CD4-positive, alpha-beta T cell treated with Interleukin-4 for 1 hour (primary cell): ENCODE results near the gene IPO11.

Experiments used
- DNase-seq, 2 donors: peaks; one replicate each; pipeline ENCODE4 v3.0.0-alpha.2; 2020 to 2022

IPO11 gene

GRCh38 chr5:62412549-62413329 lies at the start of gene IPO11:
IPO11 (plus strand) TSS chr5:62412763; CDS start chr5:62437280, 24,517 bp downstream.
- peak; percentile 99 for DNase-seq

GRCh38 chr5:62369039-62369438 lies 43.5 kb upstream of the IPO11 start:
- no peak for DNase-seq

GRCh38 chr5:62371409-62371808 lies 41.2 kb upstream of the IPO11 start:
- no peak for DNase-seq

- no peak for DNase-seq
Measured at GRCh38 chr5:62372600-62372999, 40.0 kb upstream of the IPO11 start.

- DNase-seq = no peak
Measured at GRCh38 chr5:62373382-62373781, 39.2 kb upstream of the IPO11 start.

- no peak for DNase-seq
Measured at GRCh38 chr5:62374090-62374489, 38.5 kb upstream of the IPO11 start.

- no peak for DNase-seq
Measured at GRCh38 chr5:62375627-62376026, 36.9 kb upstream of the IPO11 start.

GRCh38 chr5:62376064-62376463 lies 36.5 kb upstream of the IPO11 start:
- no peak for DNase-seq

- no peak for DNase-seq
Measured at GRCh38 chr5:62385131-62385530, 27.4 kb upstream of the IPO11 start.

GRCh38 chr5:62385816-62386400 lies 26.7 kb upstream of the IPO11 start:
- no peak for DNase-seq

- no peak for DNase-seq
Measured at GRCh38 chr5:62386824-62387223, 25.7 kb upstream of the IPO11 start.

GRCh38 chr5:62395210-62395950 lies 17.2 kb upstream of the IPO11 start:
- no peak for DNase-seq

- DNase-seq = peak; percentile 93
Measured at GRCh38 chr5:62403411-62404250, 8.9 kb upstream of the IPO11 start, which contains the start of gene DIMT1. DIMT1 (minus strand) TSS chr5:62403905; CDS start chr5:62403772, 133 bp downstream.

- DNase-seq = no peak
Measured at GRCh38 chr5:62413711-62414110, 1.1 kb downstream of the IPO11 start.

GRCh38 chr5:62418462-62419076 lies 6.0 kb downstream of the IPO11 start:
- no peak for DNase-seq

- no peak for DNase-seq
Measured at GRCh38 chr5:62419609-62420008, 7.0 kb downstream of the IPO11 start.

- no peak for DNase-seq
Measured at GRCh38 chr5:62421414-62421813, 8.9 kb downstream of the IPO11 start.

- no peak for DNase-seq
Measured at GRCh38 chr5:62424763-62425162, 12.2 kb downstream of the IPO11 start.

GRCh38 chr5:62431735-62432620 lies 19.4 kb downstream of the IPO11 start:
- DNase-seq = no peak

GRCh38 chr5:62432621-62433064 lies 20.1 kb downstream of the IPO11 start:
- DNase-seq = no peak

GRCh38 chr5:62448528-62448927 lies 36.0 kb downstream of the IPO11 start:
- no peak for DNase-seq
